ENCODE results near the gene GALM.

DNA sequence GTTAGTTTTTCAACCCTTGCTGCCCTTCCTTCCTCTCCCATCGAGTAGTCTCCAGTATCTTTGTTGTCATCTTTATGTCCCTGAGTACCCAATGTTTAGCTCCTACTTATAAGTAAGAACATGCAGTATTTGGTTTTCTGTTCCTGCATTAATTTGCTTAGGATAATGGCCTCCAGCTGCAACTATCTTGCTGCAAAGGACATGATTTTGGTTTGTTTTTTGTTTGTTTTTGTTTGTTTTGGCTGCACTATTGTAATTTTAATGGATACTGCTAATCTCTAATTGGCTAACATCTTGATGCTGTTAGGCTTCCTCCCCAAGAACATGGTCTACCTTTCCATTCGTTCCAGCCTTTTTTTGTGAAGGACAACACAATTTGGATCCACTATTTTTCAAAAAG is 32.0 kb upstream of the GALM start:
- TF ChIP-seq POLR2A (IDR thresholded peaks at IDR 0.05; ENCODE audit: control extremely low read depth in 1 of 2, low read depth in 2 of 2, low read length in 2 of 2) (no peak), EZH2 (IDR thresholded peaks at IDR 0.05; ENCODE audit: low read depth, low read length, severe bottlenecking) (no peak)
- TF ChIP-seq, protein P1, sequence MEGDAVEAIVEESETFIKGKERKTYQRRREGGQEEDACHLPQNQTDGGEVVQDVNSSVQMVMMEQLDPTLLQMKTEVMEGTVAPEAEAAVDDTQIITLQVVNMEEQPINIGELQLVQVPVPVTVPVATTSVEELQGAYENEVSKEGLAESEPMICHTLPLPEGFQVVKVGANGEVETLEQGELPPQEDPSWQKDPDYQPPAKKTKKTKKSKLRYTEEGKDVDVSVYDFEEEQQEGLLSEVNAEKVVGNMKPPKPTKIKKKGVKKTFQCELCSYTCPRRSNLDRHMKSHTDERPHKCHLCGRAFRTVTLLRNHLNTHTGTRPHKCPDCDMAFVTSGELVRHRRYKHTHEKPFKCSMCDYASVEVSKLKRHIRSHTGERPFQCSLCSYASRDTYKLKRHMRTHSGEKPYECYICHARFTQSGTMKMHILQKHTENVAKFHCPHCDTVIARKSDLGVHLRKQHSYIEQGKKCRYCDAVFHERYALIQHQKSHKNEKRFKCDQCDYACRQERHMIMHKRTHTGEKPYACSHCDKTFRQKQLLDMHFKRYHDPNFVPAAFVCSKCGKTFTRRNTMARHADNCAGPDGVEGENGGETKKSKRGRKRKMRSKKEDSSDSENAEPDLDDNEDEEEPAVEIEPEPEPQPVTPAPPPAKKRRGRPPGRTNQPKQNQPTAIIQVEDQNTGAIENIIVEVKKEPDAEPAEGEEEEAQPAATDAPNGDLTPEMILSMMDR (IDR thresholded peaks at IDR 0.05; ENCODE audit: control extremely low read depth in 1 of 3, insufficient read depth in 1 of 3, low read depth in 1 of 3, low read length in 3 of 3) = no peak
